ENCODE measurements around the gene ASS1.
A peak's percentile ranks its signal among the peaks of the same experiment; 100 is the strongest.

ASS1 gene

GRCh38 chr9:130451509-130452388 is 7.0 kb downstream of the ASS1 start:
- peak in 15 of 51 donors; percentile 13 to 59 (median 28) for DNase-seq

DNA sequence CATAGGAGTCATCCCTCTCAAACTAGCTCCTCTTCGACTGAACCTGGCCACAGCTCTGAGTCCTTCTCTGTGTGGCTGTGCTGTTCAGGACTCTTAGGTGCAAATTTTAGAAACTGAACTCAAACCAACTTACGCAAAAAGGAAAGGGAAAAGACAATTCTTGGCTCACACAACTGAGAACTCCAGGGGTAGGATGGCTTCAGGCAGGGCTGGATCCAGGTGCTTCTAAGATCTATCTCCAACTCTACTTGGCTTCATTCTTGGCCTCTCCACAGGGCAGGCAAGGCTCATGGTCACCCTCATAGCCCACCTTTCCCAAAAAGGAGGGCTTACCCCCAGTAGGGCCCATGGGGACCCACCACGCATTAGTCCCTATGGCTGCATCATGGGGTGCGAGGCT is 8.1 kb downstream of the ASS1 start:
- no peak for DNase-seq

DNA sequence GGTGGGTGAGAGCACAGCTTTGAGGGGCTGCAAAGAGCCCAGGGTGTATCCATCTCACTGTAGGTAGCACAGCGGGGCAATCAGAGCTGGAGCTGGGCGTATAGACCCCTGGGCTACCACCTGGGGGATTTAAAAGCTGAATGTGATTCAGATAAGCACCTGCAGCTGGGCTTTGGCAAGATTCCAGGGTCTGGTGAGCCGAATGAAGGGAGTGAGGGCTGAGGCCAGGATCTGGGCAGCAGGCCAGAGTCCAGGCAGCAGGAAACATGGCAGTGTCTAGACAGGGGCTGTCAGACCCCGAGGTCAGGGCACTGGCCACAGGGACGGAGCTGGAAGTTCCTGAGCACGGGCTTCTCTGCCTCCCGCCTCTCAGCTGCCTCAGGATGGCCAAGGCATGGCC is 8.7 kb downstream of the ASS1 start:
- no peak for DNase-seq

DNA sequence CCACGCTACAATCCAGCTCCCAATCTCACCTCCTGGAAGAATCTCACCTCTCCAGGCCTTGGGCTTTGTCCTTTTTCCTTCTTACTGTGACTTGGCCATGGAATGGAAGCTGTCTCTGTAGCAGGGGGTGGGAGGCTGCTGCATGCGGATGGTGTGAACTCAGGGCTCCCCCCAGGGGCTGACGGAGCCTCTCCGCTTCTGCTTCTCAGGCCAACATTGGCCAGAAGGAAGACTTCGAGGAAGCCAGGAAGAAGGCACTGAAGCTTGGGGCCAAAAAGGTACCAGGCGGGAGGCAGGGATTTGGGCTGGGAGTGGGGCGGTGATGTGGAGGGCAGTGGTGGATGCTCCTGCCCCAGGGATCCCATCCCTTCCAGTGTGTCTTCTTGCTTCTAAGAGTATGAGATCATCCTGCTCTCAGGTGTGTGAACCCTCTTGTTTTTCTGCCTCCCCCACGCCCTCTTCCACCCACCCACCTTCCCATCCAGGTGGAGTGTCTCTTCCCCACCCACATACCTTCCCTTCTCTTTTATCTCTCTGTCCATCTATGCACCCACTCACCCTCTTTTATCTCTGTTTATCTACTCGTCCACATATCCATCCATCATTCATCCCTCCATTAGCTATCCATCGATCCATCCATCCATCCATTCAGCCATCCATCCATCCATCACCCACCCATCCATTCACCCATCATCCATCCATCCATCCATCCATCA is 9.5 kb downstream of the ASS1 start:
- no peak for DNase-seq

GRCh38 chr9:130454812-130455325 is 10.1 kb downstream of the ASS1 start:
- DNase-seq = no peak

DNA sequence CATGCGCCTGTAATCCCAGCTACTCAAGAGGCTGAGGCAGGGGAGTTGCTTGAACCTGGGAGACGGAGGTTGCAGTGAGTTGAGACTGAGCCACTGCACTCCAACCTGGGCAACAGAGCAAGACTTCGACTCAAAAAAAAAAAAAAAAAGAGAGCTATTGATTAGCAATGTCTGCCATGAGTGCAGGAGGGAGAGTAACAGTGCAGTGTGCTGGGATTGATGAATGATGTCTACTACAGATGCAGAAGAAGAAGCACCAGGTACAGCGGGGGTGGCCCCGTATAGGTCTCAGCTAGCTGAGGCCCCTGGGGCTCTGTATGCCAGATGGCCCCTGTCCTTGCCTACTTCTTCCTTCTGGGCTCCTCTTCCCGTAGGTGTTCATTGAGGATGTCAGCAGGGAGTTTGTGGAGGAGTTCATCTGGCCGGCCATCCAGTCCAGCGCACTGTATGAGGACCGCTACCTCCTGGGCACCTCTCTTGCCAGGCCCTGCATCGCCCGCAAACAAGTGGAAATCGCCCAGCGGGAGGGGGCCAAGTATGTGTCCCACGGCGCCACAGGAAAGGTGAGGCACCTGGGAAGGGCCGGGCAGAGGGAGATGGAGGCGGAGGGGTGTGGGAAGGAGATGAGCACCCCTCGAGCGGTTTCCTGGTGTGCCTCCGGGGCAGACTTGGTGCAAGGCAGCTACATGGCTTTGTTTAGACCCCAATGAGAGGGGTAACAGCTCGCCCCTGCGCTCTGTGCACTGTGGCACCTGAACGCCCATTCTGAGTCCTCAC is 13.5 kb downstream of the ASS1 start:
- DNase-seq = no peak

GRCh38 chr9:130458804-130459067 is 14.0 kb downstream of the ASS1 start:
- no peak for DNase-seq

DNA sequence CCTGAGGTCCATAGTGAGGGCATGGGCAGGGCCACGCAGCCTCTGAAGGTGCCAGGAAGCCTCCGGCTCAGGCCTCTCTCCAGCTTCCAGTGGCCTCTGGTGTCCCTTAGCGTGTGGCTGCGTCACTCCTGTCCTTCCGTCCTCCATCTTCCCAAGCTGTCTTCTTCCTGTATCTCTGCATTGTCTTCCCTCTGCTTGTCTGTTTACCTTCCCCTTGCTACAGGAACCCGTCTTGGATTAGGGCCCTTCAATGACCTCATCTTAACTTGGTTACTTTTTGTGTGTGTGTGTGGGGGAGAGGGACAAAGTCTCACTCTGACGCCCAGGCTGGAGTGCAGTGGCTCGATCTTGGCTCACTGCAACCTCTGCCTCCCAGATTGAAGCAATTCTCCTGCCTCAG is 14.4 kb downstream of the ASS1 start:
- DNase-seq = no peak

GRCh38 chr9:130459941-130460669 is 15.3 kb downstream of the ASS1 start:
- peak in 2 of 51 donors; percentile 22 to 29 for DNase-seq

- peak in 33 of 51 donors; percentile 5 to 75 (median 31) for DNase-seq
Measured at GRCh38 chr9:130461218-130461630, 16.5 kb downstream of the ASS1 start.

DNA sequence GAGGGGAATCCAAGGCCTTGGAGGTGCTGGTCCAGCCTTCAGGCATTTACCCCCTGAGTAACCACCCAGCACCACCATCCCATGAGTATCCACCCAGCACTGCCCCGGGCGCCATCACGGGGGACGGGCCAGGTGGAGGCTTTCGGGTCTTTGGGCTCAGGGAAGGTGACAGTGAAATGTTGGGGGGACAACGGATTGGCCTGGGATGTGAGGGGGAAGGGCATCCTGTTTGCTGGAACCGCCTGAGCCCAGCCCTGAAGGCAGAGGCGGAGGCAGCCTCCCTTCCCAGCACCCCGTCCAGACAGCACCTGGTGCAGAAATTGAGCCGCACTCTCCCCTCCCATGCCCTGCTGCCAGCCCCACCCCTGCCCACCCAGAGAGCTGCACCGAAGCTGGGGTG is 17.0 kb downstream of the ASS1 start:
- DNase-seq = no peak

- no peak for DNase-seq
Measured at GRCh38 chr9:130462685-130463540, 18.2 kb downstream of the ASS1 start.

- DNase-seq = no peak
Measured at GRCh38 chr9:130463763-130464745, 19.3 kb downstream of the ASS1 start.

GRCh38 chr9:130465383-130466096 is 20.8 kb downstream of the ASS1 start:
- no peak for DNase-seq

DNA sequence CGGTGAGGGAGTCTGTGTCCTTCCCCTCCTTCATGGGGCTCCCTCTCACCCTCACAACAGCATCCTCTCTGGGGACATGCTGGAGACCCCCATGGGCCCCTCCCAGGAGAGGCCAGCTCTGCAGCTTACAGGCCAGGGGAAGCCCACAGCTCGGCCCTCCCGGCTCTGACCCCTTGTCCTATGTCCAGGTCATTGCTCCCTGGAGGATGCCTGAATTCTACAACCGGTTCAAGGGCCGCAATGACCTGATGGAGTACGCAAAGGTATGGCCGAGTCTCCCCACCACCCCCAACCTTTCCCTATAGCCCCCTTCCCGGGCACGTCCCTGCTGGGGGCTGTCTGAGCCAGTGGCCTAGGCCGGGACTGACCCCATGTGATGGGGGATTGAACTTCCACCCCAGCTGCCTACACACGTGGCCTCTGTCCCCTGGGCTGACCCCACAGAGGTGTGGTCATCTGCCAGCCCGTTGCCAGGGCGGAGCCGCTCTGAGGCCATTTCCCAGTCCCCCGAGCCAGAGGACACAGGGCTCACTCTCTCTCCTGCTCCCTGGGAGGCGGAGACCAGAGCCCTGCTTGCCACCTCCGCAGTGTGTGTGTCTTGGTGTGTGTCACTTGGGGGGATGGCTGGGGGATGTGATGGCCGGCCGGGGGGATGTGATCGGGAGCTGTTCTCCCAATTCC is 21.9 kb downstream of the ASS1 start:
- no peak for DNase-seq

GRCh38 chr9:130467316-130467715 is 22.6 kb downstream of the ASS1 start:
- DNase-seq = no peak

- DNase-seq = no peak
Measured at GRCh38 chr9:130468566-130468965, 23.8 kb downstream of the ASS1 start.

- DNase-seq = no peak
Measured at GRCh38 chr9:130470269-130470668, 25.5 kb downstream of the ASS1 start.

Data from hypothalamus (tissue), 51 donors.